ENCODE data around the gene PDZD2. TPM values are rescaled to one million over a fixed set of nuclear protein-coding genes. Genes with fewer than 3 reads are reported as not detected.

Gene PDZD2
- total and polyA plus RNA-seq, 8 donors: under 0.01 to 61.3 (median 5.8) TPM

- DNase-seq: no peak
- Histone ChIP-seq H3K27me3 (no peaks in the 10 kb centered on the region), H3K9me3 (no peaks in the 10 kb centered on the region), H3K4me3 (no peak overlapping the region), H3K4me1 (no peaks in the 10 kb centered on the region), H3K27ac (no peak overlapping the region), H3K36me3 (peaks cover 0 to 23% (median 7%) of the 10 kb centered on the region in 4 donors)
- intact Hi-C loops (cut with DNase I; ENCODE audit: low total_unique reads): no loop called here
- TF ChIP-seq EP300 (IDR thresholded peaks at IDR 0.05): no peak
- no peak for TF ChIP-seq POLR2AphosphoS5 (IDR thresholded peaks at IDR 0.05)
- no peak for TF ChIP-seq CTCF (IDR thresholded peaks at IDR 0.05)
- no peak for TF ChIP-seq POLR2A (IDR thresholded peaks at IDR 0.05)
- WGBS, 5 donors: 67 to 78% (median 73%) methylated on average over 4 of the region's 4 CpGs
Observed at GRCh38 chr5:32082701-32083100, 443.8 kb downstream of the PDZD2 start.

GRCh38 chr5:32083981-32084430, 445.1 kb downstream of the PDZD2 start:
- Histone ChIP-seq H3K4me3 (no peak overlapping the region), H3K9me3 (no peaks in the 10 kb centered on the region), H3K36me3 (peaks cover 0 to 29% (median 19%) of the 10 kb centered on the region in 4 donors), H3K4me1 (no peaks in the 10 kb centered on the region), H3K27ac (no peak overlapping the region), H3K27me3 (no peaks in the 10 kb centered on the region)
- WGBS, 5 donors: 79 to 87% (median 83%) methylated on average over 10 of the region's 10 CpGs
- intact Hi-C loops (cut with DNase I; ENCODE audit: low total_unique reads): no loop called here
- DNase-seq: no peak
- no peak for TF ChIP-seq CTCF (IDR thresholded peaks at IDR 0.05)
- TF ChIP-seq POLR2AphosphoS5 (IDR thresholded peaks at IDR 0.05): no peak
- TF ChIP-seq EP300 (IDR thresholded peaks at IDR 0.05): no peak
- TF ChIP-seq POLR2A (IDR thresholded peaks at IDR 0.05): no peak

GRCh38 chr5:32087086-32088082, 448.5 kb downstream of the PDZD2 start:
- DNase-seq: no peak
- Histone ChIP-seq H3K4me3 (no peak overlapping the region), H3K9me3 (no peaks in the 10 kb centered on the region), H3K4me1 (no peaks in the 10 kb centered on the region), H3K27me3 (no peaks in the 10 kb centered on the region), H3K27ac (no peak overlapping the region), H3K36me3 (peaks cover 0 to 49% (median 37%) of the 10 kb centered on the region in 4 donors)
- TF ChIP-seq EP300 (IDR thresholded peaks at IDR 0.05) (no peak), POLR2AphosphoS5 (IDR thresholded peaks at IDR 0.05) (no peak), CTCF (IDR thresholded peaks at IDR 0.05) (no peak), POLR2A (IDR thresholded peaks at IDR 0.05) (no peak)
- 88 to 93% (median 92%) methylated on average over 17 to 24 of the region's 24 CpGs for WGBS, 5 donors
- intact Hi-C loops (cut with DNase I; ENCODE audit: low total_unique reads): loop anchor here (5.0 kb wide), 1 partner anchor 265 kb away; no protein-coding TSS in a partner anchor

GRCh38 chr5:32088214-32088613, 449.3 kb downstream of the PDZD2 start:
- Histone ChIP-seq H3K9me3 (no peaks in the 10 kb centered on the region), H3K36me3 (peaks cover 0 to 49% (median 37%) of the 10 kb centered on the region in 4 donors), H3K4me1 (peaks cover 0 to 4% (median 2%) of the 10 kb centered on the region in 4 donors), H3K4me3 (no peak overlapping the region), H3K27ac (no peak overlapping the region), H3K27me3 (no peaks in the 10 kb centered on the region)
- WGBS, 5 donors: 83 to 91% (median 90%) methylated on average over 9 to 12 of the region's 12 CpGs
- DNase-seq: no peak
- intact Hi-C loops (cut with DNase I; ENCODE audit: low total_unique reads): loop anchor here (5.0 kb wide), 1 partner anchor 266 kb away; no protein-coding TSS in a partner anchor
- no peak for TF ChIP-seq POLR2AphosphoS5 (IDR thresholded peaks at IDR 0.05)
- TF ChIP-seq CTCF (IDR thresholded peaks at IDR 0.05): no peak
- TF ChIP-seq POLR2A (IDR thresholded peaks at IDR 0.05): no peak
- no peak for TF ChIP-seq EP300 (IDR thresholded peaks at IDR 0.05)

All from stomach (tissue), 9 donors.